ENCODE data around the gene TSC22D3. TPM values are rescaled to one million over a fixed set of nuclear protein-coding genes. Genes with fewer than 3 reads are reported as not detected.
A peak's percentile ranks its signal among the peaks of the same experiment; 100 is the strongest.

TSC22D3 gene
- polyA plus RNA-seq, 1 of the 3 experiments (the other 2 are of a cell fraction), result 9.2 TPM

DNA sequence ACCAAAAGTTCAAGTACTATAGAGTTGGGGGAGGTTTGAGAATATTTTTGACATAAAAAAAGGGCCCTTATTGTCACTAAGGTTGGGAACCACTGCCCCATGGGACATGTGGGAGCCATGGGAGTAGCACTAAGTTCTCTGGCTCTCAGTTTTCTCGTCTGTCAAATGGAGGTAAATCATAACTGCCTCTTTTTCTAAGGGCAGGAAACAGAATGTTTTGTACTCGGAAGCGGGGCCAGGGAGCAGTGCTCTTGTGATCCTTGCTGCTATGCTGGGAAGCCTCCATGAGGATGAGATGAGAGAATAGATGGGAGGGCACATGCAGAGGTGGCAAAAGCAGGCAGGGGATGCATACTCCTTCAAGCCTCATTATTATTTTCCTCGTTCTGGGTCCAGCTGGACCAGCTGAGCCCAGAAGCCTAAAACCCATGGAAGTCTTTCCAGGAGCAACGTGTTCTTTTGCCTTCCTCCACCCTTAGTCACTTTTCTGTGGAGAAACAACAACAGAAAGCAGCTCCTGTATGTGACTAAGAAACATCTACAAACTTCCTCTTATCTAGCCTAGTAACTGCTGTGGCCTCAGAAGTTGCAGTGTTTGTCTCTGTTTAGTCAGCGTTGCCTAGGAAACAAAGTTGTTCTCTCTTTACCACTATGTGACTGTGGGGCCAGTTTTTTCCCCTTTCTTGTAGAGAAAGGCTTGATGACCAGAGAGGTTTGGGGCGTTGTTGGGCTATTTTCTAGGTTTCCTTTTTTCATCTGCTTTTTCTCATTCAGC lies 64.8 kb downstream of the TSC22D3 start:
- Histone ChIP-seq H3K9me3 (no peaks in the 10 kb centered on the region), H4K20me1 (ENCODE audit: insufficient read depth) (no peaks in the 10 kb centered on the region), H3K79me2 (ENCODE audit: insufficient read depth) (no peaks in the 10 kb centered on the region; the same call in 1 of the 2 replicates), H3K9me2 (no peaks in the 10 kb centered on the region), H3K9ac (no peak overlapping the region; the same call in 1 of the 2 replicates), H3K4me2 (peak overlapping the region; percentile 2; the same call in 1 of the 2 replicates), H3K27me3 (ENCODE audit: insufficient read depth) (peaks cover 18% of the 10 kb centered on the region; the same call in 1 of the 2 replicates), H3K4me1 (ENCODE audit: control insufficient read depth in 1 of 2, insufficient read depth in 2 of 2, low read depth in 1 of 2, low read length in 1 of 2) (peaks cover 0 to 7% of the 10 kb centered on the region in 2 experiments; a peak in 1 of 4 replicates), H3K27ac (ENCODE audit: low read depth in 2 of 2, low read length in 1 of 2) (peak overlapping the region in 1 of 2 experiments; percentile 49; a peak in 2 of 4 replicates), H3F3A (replicated peaks; ENCODE audit: insufficient read depth) (no peaks in the 10 kb centered on the region), H3K36me3 (replicated peaks in 1 of 2; ENCODE audit: control insufficient read depth in 1 of 2, insufficient read depth in 2 of 2, low read length in 1 of 2) (no peaks in the 10 kb centered on the region), H2AFZ (ENCODE audit: low read depth) (no peak overlapping the region), H3K4me3 (ENCODE audit: low read depth in 2 of 2, low read length in 1 of 2) (no peak overlapping the region)
- POLR2A ChIA-PET, result no interaction called here
- CTCF ChIA-PET, result interaction anchor here (0.6 to 1.1 kb wide), 2 partner anchors 17 to 34 kb away, joined by 3 read pairs; no protein-coding TSS in a partner anchor
- 28% methylated on average over 7 of the region's 7 CpGs for WGBS (ENCODE audit: low lambda C conversion rate)
- DNase-seq, result no peak
- TF ChIP-seq ELF1 (IDR thresholded peaks at IDR 0.05), result no peak
- TF ChIP-seq RAD21 (IDR thresholded peaks at IDR 0.05; ENCODE audit: low read length), result no peak
- TF ChIP-seq JUND (IDR thresholded peaks at IDR 0.05), result no peak
- TF ChIP-seq TAF1 (IDR thresholded peaks at IDR 0.05; ENCODE audit: borderline replicate concordance, low read depth, low read length), result no peak
- TF ChIP-seq RFX5 (IDR thresholded peaks at IDR 0.05; ENCODE audit: low read length), result no peak
- TF ChIP-seq TEAD4 (IDR thresholded peaks at IDR 0.05; ENCODE audit: borderline replicate concordance, insufficient read depth), result no peak

DNA sequence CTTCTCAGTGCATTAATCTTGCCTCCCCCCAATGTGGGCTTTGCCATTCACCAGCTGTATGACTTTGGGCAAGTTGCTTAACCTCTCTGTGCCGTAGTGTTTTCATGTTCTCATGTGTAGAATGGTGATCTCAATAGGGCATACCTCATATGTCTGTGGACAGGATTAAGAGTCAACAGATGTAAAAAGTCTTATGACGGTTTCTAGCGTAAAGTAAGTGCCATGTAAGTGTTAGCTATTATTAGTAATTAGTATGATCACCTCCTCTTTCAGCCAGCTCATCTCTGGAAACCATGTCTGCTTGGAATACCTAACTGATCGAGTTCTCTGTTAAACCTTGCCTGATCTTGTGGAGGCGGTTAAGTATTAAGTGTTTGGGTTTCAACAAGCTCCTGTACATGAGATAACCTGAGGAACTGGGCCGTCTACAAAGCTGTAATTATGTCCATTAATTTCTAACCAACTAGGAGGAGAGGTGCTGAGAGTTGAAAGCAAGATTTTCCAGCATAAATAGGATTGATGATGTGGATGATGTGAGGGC lies 66.3 kb downstream of the TSC22D3 start:
- no peaks in the 10 kb centered on the region for H3K4me1 ChIP-seq (ENCODE audit: control insufficient read depth in 1 of 2, insufficient read depth in 2 of 2, low read depth in 1 of 2, low read length in 1 of 2)
- H3K4me3 ChIP-seq (ENCODE audit: low read depth in 2 of 2, low read length in 1 of 2), result no peak overlapping the region
- POLR2A ChIA-PET, result no interaction called here
- no peak for DNase-seq
- no peaks in the 10 kb centered on the region for H3K79me2 ChIP-seq (ENCODE audit: insufficient read depth)
- peaks cover 10% of the 10 kb centered on the region; the same call in 1 of the 2 replicates for H3K27me3 ChIP-seq (ENCODE audit: insufficient read depth)
- CTCF ChIA-PET, result interaction anchor here (1.1 kb wide), 1 partner anchor 815 kb away, joined by 3 read pairs; no protein-coding TSS in a partner anchor
- H3K36me3 ChIP-seq (replicated peaks in 1 of 2; ENCODE audit: control insufficient read depth in 1 of 2, insufficient read depth in 2 of 2, low read length in 1 of 2), result no peaks in the 10 kb centered on the region
- H3K9me3 ChIP-seq, result no peaks in the 10 kb centered on the region
- H3K27ac ChIP-seq (ENCODE audit: low read depth in 2 of 2, low read length in 1 of 2), result no peak overlapping the region
- H3K4me2 ChIP-seq, result no peak overlapping the region
- H3K9me2 ChIP-seq, result no peaks in the 10 kb centered on the region
- H2AFZ ChIP-seq (ENCODE audit: low read depth), result no peak overlapping the region
- no peaks in the 10 kb centered on the region for H4K20me1 ChIP-seq (ENCODE audit: insufficient read depth)
- WGBS (ENCODE audit: low lambda C conversion rate), result 40% methylated on average over 6 of the region's 6 CpGs
- H3K9ac ChIP-seq, result no peak overlapping the region
- no peaks in the 10 kb centered on the region for H3F3A ChIP-seq (replicated peaks; ENCODE audit: insufficient read depth)
- no peak for TF ChIP-seq NRF1 (IDR thresholded peaks at IDR 0.05; ENCODE audit: low read depth, low read length)
- TF ChIP-seq CHD2 (IDR thresholded peaks at IDR 0.05; ENCODE audit: low read length, partially characterized antibody), result no peak
- TF ChIP-seq MXI1 (IDR thresholded peaks at IDR 0.05; ENCODE audit: low read depth, low read length), result no peak
- TF ChIP-seq EP300 (IDR thresholded peaks at IDR 0.05; ENCODE audit: borderline replicate concordance in 1 of 2, low read depth in 1 of 2, low read length in 1 of 2), result no peak
- TF ChIP-seq, protein P1, sequence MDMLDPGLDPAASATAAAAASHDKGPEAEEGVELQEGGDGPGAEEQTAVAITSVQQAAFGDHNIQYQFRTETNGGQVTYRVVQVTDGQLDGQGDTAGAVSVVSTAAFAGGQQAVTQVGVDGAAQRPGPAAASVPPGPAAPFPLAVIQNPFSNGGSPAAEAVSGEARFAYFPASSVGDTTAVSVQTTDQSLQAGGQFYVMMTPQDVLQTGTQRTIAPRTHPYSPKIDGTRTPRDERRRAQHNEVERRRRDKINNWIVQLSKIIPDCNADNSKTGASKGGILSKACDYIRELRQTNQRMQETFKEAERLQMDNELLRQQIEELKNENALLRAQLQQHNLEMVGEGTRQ (IDR thresholded peaks at IDR 0.05; ENCODE audit: borderline replicate concordance, low read depth, low read length), result no peak
- no peak for TF ChIP-seq GATA2 (CRISPR knock-in tag; IDR thresholded peaks at IDR 0.05)
- no peak for TF ChIP-seq POLR2AphosphoS5 (IDR thresholded peaks at IDR 0.05; ENCODE audit: low read depth, low read length)
- TF ChIP-seq NFIC (IDR thresholded peaks at IDR 0.05; ENCODE audit: borderline replicate concordance), result no peak
- TF ChIP-seq, protein P2, sequence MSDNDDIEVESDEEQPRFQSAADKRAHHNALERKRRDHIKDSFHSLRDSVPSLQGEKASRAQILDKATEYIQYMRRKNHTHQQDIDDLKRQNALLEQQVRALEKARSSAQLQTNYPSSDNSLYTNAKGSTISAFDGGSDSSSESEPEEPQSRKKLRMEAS (IDR thresholded peaks at IDR 0.05; ENCODE audit: low read depth), result no peak
- TF ChIP-seq, protein P3, sequence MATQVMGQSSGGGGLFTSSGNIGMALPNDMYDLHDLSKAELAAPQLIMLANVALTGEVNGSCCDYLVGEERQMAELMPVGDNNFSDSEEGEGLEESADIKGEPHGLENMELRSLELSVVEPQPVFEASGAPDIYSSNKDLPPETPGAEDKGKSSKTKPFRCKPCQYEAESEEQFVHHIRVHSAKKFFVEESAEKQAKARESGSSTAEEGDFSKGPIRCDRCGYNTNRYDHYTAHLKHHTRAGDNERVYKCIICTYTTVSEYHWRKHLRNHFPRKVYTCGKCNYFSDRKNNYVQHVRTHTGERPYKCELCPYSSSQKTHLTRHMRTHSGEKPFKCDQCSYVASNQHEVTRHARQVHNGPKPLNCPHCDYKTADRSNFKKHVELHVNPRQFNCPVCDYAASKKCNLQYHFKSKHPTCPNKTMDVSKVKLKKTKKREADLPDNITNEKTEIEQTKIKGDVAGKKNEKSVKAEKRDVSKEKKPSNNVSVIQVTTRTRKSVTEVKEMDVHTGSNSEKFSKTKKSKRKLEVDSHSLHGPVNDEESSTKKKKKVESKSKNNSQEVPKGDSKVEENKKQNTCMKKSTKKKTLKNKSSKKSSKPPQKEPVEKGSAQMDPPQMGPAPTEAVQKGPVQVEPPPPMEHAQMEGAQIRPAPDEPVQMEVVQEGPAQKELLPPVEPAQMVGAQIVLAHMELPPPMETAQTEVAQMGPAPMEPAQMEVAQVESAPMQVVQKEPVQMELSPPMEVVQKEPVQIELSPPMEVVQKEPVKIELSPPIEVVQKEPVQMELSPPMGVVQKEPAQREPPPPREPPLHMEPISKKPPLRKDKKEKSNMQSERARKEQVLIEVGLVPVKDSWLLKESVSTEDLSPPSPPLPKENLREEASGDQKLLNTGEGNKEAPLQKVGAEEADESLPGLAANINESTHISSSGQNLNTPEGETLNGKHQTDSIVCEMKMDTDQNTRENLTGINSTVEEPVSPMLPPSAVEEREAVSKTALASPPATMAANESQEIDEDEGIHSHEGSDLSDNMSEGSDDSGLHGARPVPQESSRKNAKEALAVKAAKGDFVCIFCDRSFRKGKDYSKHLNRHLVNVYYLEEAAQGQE (IDR thresholded peaks at IDR 0.05; ENCODE audit: low read depth, low read length), result no peak
- no peak for TF ChIP-seq GABPA (IDR thresholded peaks at IDR 0.05; ENCODE audit: low read depth)
- no peak for TF ChIP-seq FOXJ3 (CRISPR knock-in tag; IDR thresholded peaks at IDR 0.05)
- TF ChIP-seq RCOR1 (IDR thresholded peaks at IDR 0.05; ENCODE audit: low read length), result no peak
- TF ChIP-seq, protein P4, sequence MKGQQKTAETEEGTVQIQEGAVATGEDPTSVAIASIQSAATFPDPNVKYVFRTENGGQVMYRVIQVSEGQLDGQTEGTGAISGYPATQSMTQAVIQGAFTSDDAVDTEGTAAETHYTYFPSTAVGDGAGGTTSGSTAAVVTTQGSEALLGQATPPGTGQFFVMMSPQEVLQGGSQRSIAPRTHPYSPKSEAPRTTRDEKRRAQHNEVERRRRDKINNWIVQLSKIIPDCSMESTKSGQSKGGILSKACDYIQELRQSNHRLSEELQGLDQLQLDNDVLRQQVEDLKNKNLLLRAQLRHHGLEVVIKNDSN (IDR thresholded peaks at IDR 0.05; ENCODE audit: borderline replicate concordance, low read depth), result no peak

Data from SK-N-SH (cell line).